OCI-LY7 (cell line): Measurements from ENCODE around the gene CHMP4B. TPM values are rescaled to one million over a fixed set of nuclear protein-coding genes. Genes with fewer than 3 reads are reported as not detected.

Experiments
- BruUV-seq: library from RNA; stranded (reverse); fragments of 400-500 nt; replicated peaks from 2 replicates; lab custom pipeline; 2021; lab: Mats Ljungman, UMichigan
- CTCF ChIA-PET: fragments of 300-600 bp; sonication (Branson Sonifier 250); formaldehyde crosslinking; loops from one replicate; lab custom pipeline; 2022; ENCODE audit warnings: antibody characterized with exemption; ENCODE audit not compliant: unreplicated experiment; lab: Charles Lee
- POLR2A ChIA-PET: fragments of 300-600 bp; sonication (Branson Sonifier 250); formaldehyde crosslinking; loops from one replicate; lab custom pipeline; 2022; ENCODE audit warnings: antibody characterized with exemption; lab: Charles Lee
- DNase-seq: peaks from one replicate; pipeline ENCODE4 v3.0.0-alpha.2; 2015; ENCODE audit warnings: low spot score
- H2AFZ ChIP-seq: fragments of 200-600 bp; sonication (generic), shearing (Covaris generic); 2 replicates; pipeline ENCODE4 v1.6.1; 2014; ENCODE audit warnings: mild to moderate bottlenecking, antibody characterized with exemption, low read length, moderate library complexity
- H3K27ac ChIP-seq: fragments of 200-600 bp; sonication (generic); 2 replicates; pipeline ENCODE4 v1.5.1; 2014; ENCODE audit warnings: mixed run types, low read depth, mild to moderate bottlenecking, moderate library complexity, low read length, inconsistent platforms; ENCODE audit not compliant: poor library complexity, severe bottlenecking
- H3K36me3 ChIP-seq: fragments of 200-600 bp; sonication (generic); 2 replicates; pipeline ENCODE4 v1.6.1; 2014; ENCODE audit warnings: mild to moderate bottlenecking, antibody characterized with exemption, low read length, moderate library complexity, mixed read lengths; ENCODE audit not compliant: insufficient read depth
- H3K4me1 ChIP-seq: fragments of 200-600 bp; sonication (generic); 2 replicates; pipeline ENCODE4 v1.5.1; 2014; ENCODE audit warnings: mild to moderate bottlenecking, low read length; ENCODE audit not compliant: insufficient read depth, poor library complexity, severe bottlenecking
- H3K4me2 ChIP-seq: fragments of 200-600 bp; sonication (generic); 2 replicates; pipeline ENCODE4 v1.6.1; 2014; ENCODE audit warnings: mild to moderate bottlenecking, low read length
- H3K4me3 ChIP-seq: fragments of 200-600 bp; sonication (generic); 2 replicates; pipeline ENCODE4 v1.5.1; 2014; ENCODE audit warnings: mild to moderate bottlenecking, low read depth, low read length; ENCODE audit not compliant: poor library complexity, severe bottlenecking
- H3K79me2 ChIP-seq: fragments of 200-600 bp; sonication (generic); 2 replicates; pipeline ENCODE4 v1.6.1; 2016; ENCODE audit warnings: low read depth, mild to moderate bottlenecking, low read length, moderate library complexity, mixed read lengths; ENCODE audit not compliant: insufficient read depth
- H3K9me2 ChIP-seq: fragments of 200-600 bp; sonication (generic); 2 replicates; pipeline ENCODE4 v1.6.1; 2016; ENCODE audit warnings: mild to moderate bottlenecking, low read length, mixed read lengths; ENCODE audit not compliant: insufficient read depth
- H3K9me3 ChIP-seq: fragments of 200-600 bp; sonication (generic); 2 replicates; pipeline ENCODE4 v1.6.1; 2014; ENCODE audit warnings: mild to moderate bottlenecking, mixed run types, low read length, mixed read lengths
- H4K20me1 ChIP-seq: fragments of 200-600 bp; sonication (generic); 2 replicates; pipeline ENCODE4 v1.6.1; 2014; ENCODE audit warnings: mild to moderate bottlenecking, antibody characterized with exemption, low read length, moderate library complexity, mixed read lengths; ENCODE audit not compliant: insufficient read depth
- CTCF ChIP-seq: fragments of 200-600 bp; sonication (generic); conservative IDR thresholded peaks from 2 replicates; pipeline ENCODE4 v1.5.1; 2014; ENCODE audit warnings: mild to moderate bottlenecking, antibody characterized with exemption, low read length, moderate library complexity, mixed read lengths
- EZH2phosphoT487 ChIP-seq: fragments of 200-600 bp; sonication (generic); IDR thresholded peaks from 2 replicates; pipeline ENCODE4 v1.6.1; 2018; ENCODE audit warnings: low read depth, borderline replicate concordance, mild to moderate bottlenecking, mixed run types, antibody characterized with exemption, low read length, moderate library complexity, mixed read lengths
- intact Hi-C: fragments of 100-400 bp; cut with micrococcal nuclease; formaldehyde crosslinking; loops from one replicate; pipeline ENCODE4 v1.10.0; 2022; ENCODE audit not compliant: unreplicated experiment
- total RNA-seq, 2 experiments: library from RNA; depleted of rRNA in 1 of 2; stranded (reverse); fragments of >200 nt in 1 of 2; shearing (Covaris generic) in 1 of 2; gene quantifications; 2 replicates each; pipeline ENCODE4 v1.2.3, GENCODE V29; 2014 to 2022

The CHMP4B gene
- total RNA-seq, 2 experiments from 2014 or later: 32.4 to 84.2 TPM

GRCh38 chr20:33869283-33869682, 58.1 kb downstream of the CHMP4B start:
- BruUV-seq: no TSS peak
- no peak for DNase-seq
- TF ChIP-seq EZH2phosphoT487 (no peak), CTCF (no peak)
- H3K9me2 ChIP-seq: no peaks in the 10 kb centered on the region
- H3K4me1 ChIP-seq: peaks cover 51% of the 10 kb centered on the region
- intact Hi-C loops: no loop called here
- no peaks in the 10 kb centered on the region for H3K9me3 ChIP-seq
- CTCF ChIA-PET: no interaction called here
- no peak overlapping the region for H2AFZ ChIP-seq
- no peak overlapping the region for H3K4me2 ChIP-seq
- no peaks in the 10 kb centered on the region for H3K36me3 ChIP-seq
- POLR2A ChIA-PET: interaction anchor here (0.5 to 0.6 kb wide), 2 partner anchors 12 to 76 kb away, joined by 3 to 4 read pairs; no protein-coding TSS in a partner anchor
- H3K4me3 ChIP-seq: no peak overlapping the region
- H3K79me2 ChIP-seq: no peaks in the 10 kb centered on the region
- no peaks in the 10 kb centered on the region for H4K20me1 ChIP-seq
- H3K27ac ChIP-seq: no peak overlapping the region

- TF ChIP-seq CTCF (no peak), EZH2phosphoT487 (no peak)
- POLR2A ChIA-PET: interaction anchor here (0.8 to 1.3 kb wide), 2 partner anchors 40 to 153 kb away, joined by 3 read pairs; no protein-coding TSS in a partner anchor
- BruUV-seq: no TSS peak
- no peak overlapping the region for H3K4me3 ChIP-seq
- H3K4me1 ChIP-seq: peaks cover 50% of the 10 kb centered on the region
- DNase-seq: no peak
- no peaks in the 10 kb centered on the region for H3K9me3 ChIP-seq
- intact Hi-C loops: no loop called here
- no peak overlapping the region for H2AFZ ChIP-seq
- no peak overlapping the region for H3K27ac ChIP-seq
- no peaks in the 10 kb centered on the region for H4K20me1 ChIP-seq
- no peaks in the 10 kb centered on the region for H3K36me3 ChIP-seq
- H3K4me2 ChIP-seq: no peak overlapping the region
- no peaks in the 10 kb centered on the region for H3K79me2 ChIP-seq
- no peaks in the 10 kb centered on the region for H3K9me2 ChIP-seq
- CTCF ChIA-PET: no interaction called here
These were observed 60.2 kb downstream of the CHMP4B start for GRCh38 chr20:33871362-33871761.

DNA sequence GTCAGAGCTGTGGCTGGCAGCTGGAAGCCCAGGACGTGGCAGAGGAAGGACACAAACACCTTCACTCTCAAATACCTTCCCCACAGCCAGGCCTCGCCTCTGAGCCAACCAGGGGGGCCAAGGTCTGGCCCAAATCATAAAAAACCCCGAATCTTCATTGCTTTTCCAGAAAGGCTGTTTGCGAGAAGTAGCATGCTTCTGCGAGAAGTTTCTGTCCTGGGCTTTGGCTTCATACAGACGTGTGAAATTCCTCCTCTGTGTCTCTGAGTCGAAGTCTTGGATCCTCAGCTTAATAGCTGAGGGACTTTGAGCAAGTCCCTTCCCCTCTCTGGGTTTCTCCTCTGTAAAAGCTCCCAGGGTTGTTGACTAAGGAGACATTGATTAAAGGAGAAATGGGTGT, 63.0 kb downstream of the CHMP4B start:
- Histone ChIP-seq H3K9me3 (peaks cover 13% of the 10 kb centered on the region; the same call in 1 of the 2 replicates), H3K9me2 (no peaks in the 10 kb centered on the region), H3K27ac (peak overlapping the region; percentile 93), H3K36me3 (peaks cover 1% of the 10 kb centered on the region; the same call in 1 of the 2 replicates), H3K4me2 (peak overlapping the region; percentile 34), H3K4me3 (no peak overlapping the region), H4K20me1 (no peaks in the 10 kb centered on the region), H3K79me2 (no peaks in the 10 kb centered on the region), H3K4me1 (peaks cover 49% of the 10 kb centered on the region), H2AFZ (peak overlapping the region; percentile 76; the same call in 1 of the 2 replicates)
- POLR2A ChIA-PET: interaction anchor here (0.7 to 3.5 kb wide), 13 partner anchors 9 to 238 kb away, joined by 3 to 12 read pairs (median 5); partner anchors contain the start of gene EIF2S2
- TF ChIP-seq CTCF: no peak
- no peak for TF ChIP-seq EZH2phosphoT487
- intact Hi-C loops: loop anchor here (2.0 kb wide), 2 partner anchors 41 to 119 kb away; partner anchors contain the start of gene RALY
- BruUV-seq: no TSS peak
- CTCF ChIA-PET: interaction anchor here (1.1 to 1.7 kb wide), 2 partner anchors 9 to 11 kb away, joined by 5 to 7 read pairs; no protein-coding TSS in a partner anchor
- no peak for DNase-seq
